HepG2 (cell line): Measurements from ENCODE around the gene ATP1B2. TPM values are rescaled to one million over a fixed set of nuclear protein-coding genes. Genes with fewer than 3 reads are reported as not detected.

Experiments
- DNMT3B ChIP-seq: conservative IDR thresholded peaks from 2 replicates; pipeline ENCODE4 v1.6.1; 2016; ENCODE audit warnings: missing biosample characterization, control low read depth
- FOXP1 ChIP-seq, 2 experiments: fragments of 450-650 bp in 1 of 2; IDR thresholded peaks; 2 replicates each; pipeline ENCODE4 v1.6.1; 2017 to 2018; ENCODE audit warnings: antibody characterized with exemption in 1 of 2
- MBNL3 ChIP-seq: fragments of 250-450 bp; sonication (Bioruptor Pico); conservative IDR thresholded peaks from 2 replicates; pipeline ENCODE4 v1.8.0; 2022; ENCODE audit warnings: mild to moderate bottlenecking, inconsistent platforms
- NCOA2 ChIP-seq: sonication (generic); formaldehyde crosslinking; IDR thresholded peaks from 2 replicates; pipeline ENCODE4 v1.8.0; 2022; ENCODE audit warnings: inconsistent platforms
- NFE2 ChIP-seq: sonication (generic); formaldehyde crosslinking; IDR thresholded peaks from 2 replicates; pipeline ENCODE4 v1.4.0; 2020; ENCODE audit warnings: missing genetic modification reagents
- POLR2A ChIP-seq, 2 experiments: IDR thresholded peaks; 2 replicates each; pipeline ENCODE4 v1.6.1; 2011; ENCODE audit warnings: low read depth in 2 of 2, low read length in 2 of 2, mild to moderate bottlenecking in 1 of 2, moderate library complexity in 1 of 2; ENCODE audit not compliant: insufficient read depth in 1 of 2
- RFX5 ChIP-seq: IDR thresholded peaks from 2 replicates; pipeline ENCODE4 v1.6.1; 2011; ENCODE audit warnings: low read depth, low read length, improper control_type of control experiment
- SMAD3 ChIP-seq: sonication (generic); formaldehyde crosslinking; IDR thresholded peaks from 2 replicates; pipeline ENCODE4 v1.4.0; 2020; ENCODE audit warnings: missing genetic modification reagents
- SP1 ChIP-seq, 2 experiments: fragments of 450-650 bp in 1 of 2; sonication (generic) in 1 of 2; formaldehyde crosslinking in 1 of 2; IDR thresholded peaks; 2 replicates each; pipeline versions ENCODE4 v1.4.0 to v1.6.1; 2016 to 2020; ENCODE audit warnings: missing genetic modification reagents in 1 of 2
- TCF12 ChIP-seq, 2 experiments: fragments of 450-650 bp in 1 of 2; sonication (generic) in 1 of 2; formaldehyde crosslinking in 1 of 2; IDR thresholded peaks; 2 replicates each; pipeline versions ENCODE4 v1.6.1 to v1.8.0; 2017 to 2022; ENCODE audit warnings: antibody characterized with exemption in 1 of 2, mild to moderate bottlenecking in 1 of 2, missing genetic modification reagents in 1 of 2, moderate library complexity in 1 of 2
- TGIF2 ChIP-seq: IDR thresholded peaks from 2 replicates; pipeline ENCODE4 v1.6.1; 2016; ENCODE audit warnings: control low read depth, missing compliant biosample characterization
- THAP8 ChIP-seq: sonication (generic); formaldehyde crosslinking; IDR thresholded peaks from 2 replicates; pipeline ENCODE4 v1.5.1; 2020; ENCODE audit warnings: missing genetic modification reagents, mild to moderate bottlenecking, borderline replicate concordance
- ZNF142 ChIP-seq: sonication (generic); formaldehyde crosslinking; IDR thresholded peaks from 2 replicates; pipeline ENCODE4 v1.4.0; 2020; ENCODE audit warnings: missing genetic modification reagents
- ZNF264 ChIP-seq: sonication (generic); formaldehyde crosslinking; IDR thresholded peaks from 2 replicates; pipeline ENCODE4 v1.4.0; 2020; ENCODE audit warnings: missing genetic modification reagents
- ZNF326 ChIP-seq: sonication (generic); formaldehyde crosslinking; IDR thresholded peaks from 2 replicates; pipeline ENCODE4 v1.4.0; 2020; ENCODE audit warnings: missing genetic modification reagents, borderline replicate concordance
- ZNF83 ChIP-seq: sonication (generic); formaldehyde crosslinking; IDR thresholded peaks from 2 replicates; pipeline ENCODE4 v1.4.0; 2020; ENCODE audit warnings: missing genetic modification reagents, mild to moderate bottlenecking, borderline replicate concordance
- polyA plus RNA-seq, 8 experiments: library from polyadenylated mRNA; depleted of rRNA in 3 of 8; stranded (reverse) in 7 of 8; unstranded in 1 of 8; fragments of >200 nt; fragmentation: Illumina TruSeq in 4 of 8; extraction: Trizol in 4 of 8; gene quantifications; 2 replicates each; pipeline versions ENCODE4 v1.2.1 to v1.2.3, GENCODE V29; 2011 to 2016; ENCODE audit warnings: low read depth in 4 of 8, missing spikeins in 1 of 8, mixed read lengths in 1 of 8; ENCODE audit not compliant: insufficient read depth in 1 of 8
- total RNA-seq, 5 experiments: library from RNA; depleted of rRNA; stranded (reverse); fragments of >200 nt; fragmentation: Illumina TruSeq; extraction: Trizol; gene quantifications; 2 replicates each; pipeline ENCODE4 v1.2.3, GENCODE V29; 2016; ENCODE audit warnings: low read depth in 1 of 5
- TF ChIP-seq, protein P1 (sequence below): sonication (generic); formaldehyde crosslinking; IDR thresholded peaks from 2 replicates; pipeline ENCODE4 v1.4.0; 2020; ENCODE audit warnings: low read depth, mild to moderate bottlenecking, missing genetic modification reagents

ATP1B2 gene
- total and polyA plus RNA-seq, 2 of the 13 experiments (the other 11 are each of a cell fraction or from before 2014, with no cell fraction given): not detected

GRCh38 chr17:7687072-7687907 is 36.6 kb downstream of the ATP1B2 start, which contains the start of gene TP53 (continued):
- no peak for TF ChIP-seq ZNF142 (CRISPR knock-in tag)
- TF ChIP-seq RFX5: no peak
- TF ChIP-seq MBNL3 (CRISPR knock-in tag): no peak
- no peak for TF ChIP-seq NFE2 (CRISPR knock-in tag)
- no peak for TF ChIP-seq TCF12 (IDR thresholded peaks at IDR 0.05)
- no peak for TF ChIP-seq TCF12 (CRISPR knock-in tag; IDR thresholded peaks at IDR 0.05)
- TF ChIP-seq, protein P1, sequence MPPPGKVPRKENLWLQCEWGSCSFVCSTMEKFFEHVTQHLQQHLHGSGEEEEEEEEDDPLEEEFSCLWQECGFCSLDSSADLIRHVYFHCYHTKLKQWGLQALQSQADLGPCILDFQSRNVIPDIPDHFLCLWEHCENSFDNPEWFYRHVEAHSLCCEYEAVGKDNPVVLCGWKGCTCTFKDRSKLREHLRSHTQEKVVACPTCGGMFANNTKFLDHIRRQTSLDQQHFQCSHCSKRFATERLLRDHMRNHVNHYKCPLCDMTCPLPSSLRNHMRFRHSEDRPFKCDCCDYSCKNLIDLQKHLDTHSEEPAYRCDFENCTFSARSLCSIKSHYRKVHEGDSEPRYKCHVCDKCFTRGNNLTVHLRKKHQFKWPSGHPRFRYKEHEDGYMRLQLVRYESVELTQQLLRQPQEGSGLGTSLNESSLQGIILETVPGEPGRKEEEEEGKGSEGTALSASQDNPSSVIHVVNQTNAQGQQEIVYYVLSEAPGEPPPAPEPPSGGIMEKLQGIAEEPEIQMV: no peak
- TF ChIP-seq THAP8 (CRISPR knock-in tag): no peak
- no peak for TF ChIP-seq SP1 (IDR thresholded peaks at IDR 0.05)
- TF ChIP-seq SP1 (CRISPR knock-in tag; IDR thresholded peaks at IDR 0.05): 0 out of 2 replicates have a peak, but pooled peaks have one; percentile 44
- no peak for TF ChIP-seq FOXP1 (IDR thresholded peaks at IDR 0.05)
- no peak for TF ChIP-seq FOXP1 (CRISPR knock-in tag; IDR thresholded peaks at IDR 0.05)
- peak; percentile 74; the same call in 1 of the 2 replicates for TF ChIP-seq TGIF2 (CRISPR knock-in tag)
- peak; percentile 97 to 98 for TF ChIP-seq POLR2A (IDR thresholded peaks at IDR 0.05; ENCODE audit: insufficient read depth in 1 of 2, low read depth in 2 of 2, low read length in 2 of 2)
- TF ChIP-seq NCOA2 (CRISPR knock-in tag): no peak; the same call in 1 of the 2 replicates
- TF ChIP-seq ZNF326 (CRISPR knock-in tag): no peak
- no peak for TF ChIP-seq ZNF83 (CRISPR knock-in tag)
- TF ChIP-seq ZNF264 (CRISPR knock-in tag): 0 out of 2 replicates have a peak, but pooled peaks have one; percentile 30
- peak; percentile 66; the same call in 1 of the 2 replicates for TF ChIP-seq SMAD3 (CRISPR knock-in tag)
- TF ChIP-seq DNMT3B (CRISPR knock-in tag): no peak
